Fibroblast of skin of abdomen (primary cell): ENCODE measurements around the gene FAM174B.
A peak's percentile ranks its signal among the peaks of the same experiment; 100 is the strongest.

Experiments used
- DNase-seq: peaks from one replicate; pipeline ENCODE4 v3.0.0-alpha.2; 2013

The FAM174B gene

DNA sequence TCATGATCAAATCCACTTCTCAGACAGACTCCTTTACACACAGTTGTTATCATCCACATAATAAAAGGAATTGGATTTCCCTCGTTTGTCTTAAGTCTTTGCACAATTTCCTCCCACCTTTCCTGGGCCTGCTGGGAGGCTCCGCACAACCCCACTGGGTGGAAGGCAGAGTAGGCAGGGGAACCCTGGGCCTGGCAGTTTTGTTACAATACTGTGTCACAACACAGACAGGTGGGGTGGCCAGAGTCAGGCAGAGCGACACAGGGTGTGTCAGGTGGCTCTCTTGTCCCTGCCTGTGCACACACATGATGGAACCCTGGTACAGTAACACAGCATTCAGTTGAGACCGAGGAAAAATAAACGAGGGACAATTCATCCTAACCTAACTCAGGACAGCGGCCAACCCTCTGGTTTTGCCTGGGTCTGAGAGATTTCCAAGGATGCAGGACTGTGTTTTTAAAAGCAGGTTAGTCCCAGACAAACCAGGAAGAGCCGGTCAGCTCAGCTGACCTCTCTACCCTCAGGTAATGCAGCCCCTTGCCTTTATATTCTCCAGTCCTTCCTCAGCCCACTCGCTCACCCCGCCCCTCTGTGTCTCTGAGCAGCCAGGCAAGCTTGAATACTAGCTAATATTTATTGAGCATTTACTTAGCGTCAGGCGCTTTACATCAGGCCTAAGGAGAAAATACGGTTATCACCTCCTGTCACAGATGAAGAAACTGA is 8.8 kb upstream of the FAM174B start:
- DNase-seq, result no peak

DNA sequence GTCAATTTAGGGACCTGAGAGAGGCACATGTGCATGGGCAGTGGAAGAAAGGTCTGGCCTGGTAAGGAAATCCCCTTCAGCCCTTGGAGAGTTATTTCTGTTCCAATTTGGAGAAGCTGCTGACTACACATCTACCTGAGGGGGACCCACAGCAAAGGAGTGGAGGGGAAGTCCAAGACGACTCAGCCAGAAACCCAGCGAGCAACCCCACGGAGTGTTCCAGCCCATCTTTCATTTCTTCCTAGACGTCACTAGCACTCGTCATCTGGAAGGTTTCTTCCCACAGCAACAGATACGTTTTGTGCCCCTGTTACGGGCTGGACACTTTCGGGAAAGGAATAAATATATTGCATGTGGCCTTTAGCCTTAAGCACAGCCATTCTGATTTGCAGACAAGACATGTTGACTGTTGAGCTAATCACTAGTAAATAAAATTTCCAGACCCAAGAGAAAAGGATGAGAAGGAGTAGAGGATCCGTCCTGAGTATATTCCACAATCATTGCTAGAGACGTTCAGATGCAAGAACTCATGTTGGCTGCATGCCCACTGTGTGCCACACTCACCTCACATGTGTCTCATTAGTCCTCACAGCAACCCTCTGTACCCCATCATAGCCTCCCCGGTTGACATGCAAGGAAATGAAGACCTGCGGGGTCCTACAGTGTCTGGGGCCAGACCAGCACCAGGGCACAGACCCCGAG is 7.8 kb upstream of the FAM174B start:
- no peak for DNase-seq

DNA sequence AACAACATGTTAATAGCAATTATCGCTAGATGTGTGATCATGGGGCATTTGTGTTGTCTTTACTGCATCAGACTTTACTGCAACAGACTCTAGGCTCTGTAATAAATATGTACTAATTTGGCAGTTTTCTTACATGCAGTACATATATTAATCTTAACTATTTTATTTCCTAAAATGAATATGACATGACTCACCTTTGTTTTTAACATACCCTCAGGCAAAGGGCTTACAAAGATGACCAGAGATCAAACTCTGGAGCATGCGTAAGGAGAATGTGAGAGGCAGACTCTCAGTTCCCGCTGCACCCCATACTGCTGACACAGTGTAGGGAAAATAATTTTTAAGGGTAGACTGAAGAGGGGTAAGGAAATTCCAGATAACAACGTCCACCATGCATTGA is 7.2 kb upstream of the FAM174B start:
- DNase-seq, result no peak

DNA sequence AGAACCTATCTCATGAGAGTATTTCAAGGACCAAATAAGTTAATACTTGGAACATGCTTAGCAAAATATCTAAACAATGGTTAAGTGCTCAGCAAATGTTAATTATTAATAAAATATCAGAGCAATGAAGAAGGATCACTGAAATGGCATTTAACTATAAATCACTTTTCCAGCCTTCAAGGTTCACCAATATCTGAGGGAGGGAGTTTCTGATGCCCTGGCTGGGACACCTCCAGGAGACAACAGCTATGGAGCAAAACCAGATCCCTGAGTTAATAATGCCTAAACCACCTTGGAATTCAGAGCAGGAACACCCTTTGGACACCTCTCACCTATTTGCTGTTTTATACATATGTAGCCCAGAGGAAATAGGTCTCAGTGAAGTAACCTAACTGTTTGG is 6.4 kb upstream of the FAM174B start:
- no peak for DNase-seq

DNA sequence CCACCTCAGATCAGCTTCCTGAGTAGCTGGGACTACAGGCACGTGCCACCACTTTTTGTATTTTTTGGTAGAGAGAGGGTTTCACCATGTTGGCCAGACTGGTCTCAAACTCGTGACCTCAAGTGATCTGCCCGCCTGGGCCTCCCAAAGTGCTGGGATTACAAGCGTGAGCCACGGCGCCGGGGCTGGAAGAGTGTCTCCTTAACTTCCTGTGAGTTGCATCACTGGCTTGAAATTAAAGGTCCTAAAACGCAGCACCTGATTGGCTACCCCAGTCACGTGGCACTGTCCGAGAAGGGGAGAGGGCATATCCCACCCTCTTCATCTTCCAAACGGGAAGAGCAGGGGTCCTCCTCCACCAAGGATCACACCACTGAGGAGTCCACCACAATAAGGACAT is 5.5 kb upstream of the FAM174B start:
- no peak for DNase-seq

DNA sequence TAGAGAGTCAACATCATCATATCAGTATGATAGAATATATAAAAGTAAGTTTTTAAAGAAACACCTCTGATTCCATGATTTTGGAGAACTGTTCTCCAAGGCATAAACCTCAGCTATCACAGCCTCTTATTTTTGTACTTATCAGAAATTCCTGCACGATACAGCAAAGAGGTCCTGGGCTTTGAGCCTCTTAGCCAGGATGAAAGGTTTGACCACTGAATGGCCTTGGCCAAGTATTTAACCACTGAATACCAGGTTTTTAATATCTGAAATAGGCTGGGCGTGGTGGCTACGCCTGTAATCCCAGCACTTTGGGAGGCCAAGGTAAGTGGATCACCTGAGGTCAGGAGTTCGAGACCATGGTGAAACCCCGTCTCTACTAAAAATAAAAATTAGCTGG is 1.9 kb upstream of the FAM174B start:
- DNase-seq, result no peak

DNA sequence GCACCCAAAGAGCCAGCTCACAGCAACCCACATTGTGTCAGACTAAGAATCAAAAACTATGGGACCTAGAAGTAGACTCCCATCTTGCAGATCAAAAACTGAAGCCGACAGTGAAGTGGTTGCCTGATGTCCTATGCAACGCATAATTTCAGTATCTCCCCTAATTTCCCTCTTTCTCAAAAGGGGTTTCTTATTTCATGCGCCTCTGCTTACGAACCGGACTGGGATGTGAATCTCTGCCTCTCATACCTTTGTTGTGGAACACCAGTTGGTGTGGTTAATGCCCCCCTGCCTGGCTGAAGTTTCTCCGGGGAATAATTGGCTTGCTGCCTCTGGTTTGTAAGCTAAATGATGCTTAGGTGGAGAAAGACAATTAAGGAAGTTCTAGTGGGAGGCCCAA is 514 bp upstream of the FAM174B start:
- DNase-seq, result no peak

DNA sequence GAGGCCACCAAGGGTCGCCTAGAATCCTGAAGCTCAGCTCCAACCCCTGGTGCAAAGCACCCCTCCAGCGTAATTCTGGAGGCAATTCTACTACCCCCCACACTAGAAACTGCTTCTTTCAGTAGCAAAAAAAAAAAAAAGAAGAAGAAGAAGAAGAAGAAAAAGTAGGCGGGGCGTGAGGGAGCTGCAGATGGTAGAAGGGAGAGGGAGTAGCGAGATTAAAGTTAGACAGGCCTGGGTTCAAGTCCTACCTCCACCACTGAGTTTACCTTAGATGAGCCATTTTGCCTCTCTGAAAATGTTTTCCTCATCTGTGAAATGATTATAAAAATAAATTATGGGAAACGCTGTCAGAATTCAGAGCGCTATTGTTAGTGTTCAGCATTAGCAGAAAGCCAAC is 913 bp downstream of the FAM174B start:
- DNase-seq, result no peak

DNA sequence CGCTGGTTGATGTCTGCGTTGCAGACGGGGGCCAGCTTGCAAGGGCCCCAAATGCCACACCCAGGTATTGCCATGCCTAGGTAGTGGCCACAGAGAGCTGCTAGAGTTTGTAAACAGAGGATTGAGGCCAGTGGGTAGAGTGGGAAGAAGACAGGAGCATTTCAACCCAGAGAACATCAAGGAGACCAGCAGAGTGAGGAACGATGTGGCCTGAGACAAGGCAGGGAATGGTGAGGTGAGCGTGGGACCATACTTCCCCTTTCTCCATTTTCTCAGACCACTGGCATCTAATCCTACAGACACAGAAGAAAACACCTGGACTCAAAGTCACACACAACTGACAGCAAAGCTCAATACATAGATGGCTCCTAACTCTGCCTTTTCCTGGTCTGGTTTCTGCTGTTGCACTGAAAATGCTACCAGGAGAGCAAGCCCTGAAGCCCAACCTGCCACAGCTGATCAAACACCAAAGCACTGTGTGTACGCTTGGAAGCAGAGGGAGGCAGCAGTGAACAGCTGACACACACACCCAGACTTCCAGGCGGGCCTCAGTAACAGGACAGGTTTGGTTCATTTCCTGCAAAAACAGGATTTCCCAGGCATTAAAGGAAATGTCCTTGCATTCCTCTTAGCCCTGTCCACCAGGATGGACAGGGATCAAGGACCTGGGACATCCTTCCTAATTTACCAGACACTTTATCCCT is 1.6 kb downstream of the FAM174B start:
- DNase-seq, result peak; percentile 27

DNA sequence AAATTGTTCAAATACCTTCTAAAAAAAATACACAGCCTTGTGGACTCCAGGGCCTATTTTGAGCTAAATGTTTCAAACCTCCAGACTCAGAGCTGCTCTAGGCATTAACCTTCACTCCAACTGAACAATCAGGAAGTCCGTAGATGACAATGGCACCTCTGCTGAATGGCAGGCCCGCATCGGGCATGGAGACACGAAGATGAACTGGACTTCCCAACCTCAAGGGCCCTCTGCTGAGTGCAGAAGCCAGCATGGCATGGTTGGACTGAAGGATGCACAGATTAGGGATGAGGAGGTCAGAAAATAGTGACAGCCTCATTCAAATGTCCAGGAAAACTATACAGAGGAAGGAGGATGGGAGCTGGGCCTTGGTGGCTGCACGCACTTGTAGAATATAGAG is 2.2 kb downstream of the FAM174B start:
- no peak for DNase-seq

DNA sequence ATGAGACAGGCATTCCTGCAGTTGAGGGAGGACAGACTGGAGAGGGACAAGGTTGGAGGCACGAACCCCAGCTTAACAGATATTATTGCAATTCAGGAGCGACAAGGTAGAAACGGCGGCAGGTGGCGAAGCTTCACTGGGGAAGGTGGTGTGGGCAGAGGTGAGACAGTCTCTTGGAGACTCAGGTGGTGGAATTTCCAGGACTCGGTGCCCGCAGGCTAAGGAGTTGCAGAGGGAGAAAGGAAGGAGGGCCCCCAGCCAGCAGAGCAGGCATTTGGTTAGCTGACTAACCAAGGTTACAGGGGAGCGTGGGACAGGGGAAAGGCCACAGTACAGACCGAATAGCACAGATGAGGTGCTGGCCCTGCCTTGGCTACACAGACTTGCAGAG is 3.0 kb downstream of the FAM174B start:
- no peak for DNase-seq

DNA sequence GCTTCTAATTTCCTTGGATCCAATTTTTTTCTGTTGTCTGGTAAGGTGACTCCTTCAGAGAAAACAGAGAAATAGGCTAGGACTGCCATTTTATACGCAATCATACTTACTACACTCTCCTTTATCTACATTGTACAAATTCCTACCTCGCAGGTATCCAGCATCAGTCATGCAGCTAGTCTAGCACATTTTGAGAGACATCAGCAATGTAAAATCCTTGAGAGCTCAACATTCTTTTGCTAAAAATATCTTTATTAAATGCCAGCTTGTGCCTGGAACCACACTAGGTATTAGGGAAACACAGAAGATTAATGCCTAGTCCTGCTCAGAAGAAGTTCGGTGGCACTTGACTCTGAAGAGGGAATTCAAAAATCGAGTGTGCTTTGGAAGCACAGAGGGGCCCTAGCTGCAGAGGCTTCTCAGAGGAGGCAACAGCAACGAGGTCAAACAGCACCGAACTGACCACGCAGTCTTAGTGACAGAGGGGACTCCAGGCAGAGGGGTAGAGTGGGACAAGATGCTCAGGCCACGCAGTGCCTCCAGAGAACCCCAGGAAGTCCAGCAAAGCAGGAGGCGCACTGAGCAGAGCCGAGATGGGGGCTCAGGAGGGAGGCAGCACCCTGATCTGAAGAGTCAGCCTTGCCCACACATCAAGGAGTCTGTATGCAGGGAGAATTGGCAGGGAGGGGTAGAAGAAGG is 3.5 kb downstream of the FAM174B start:
- no peak for DNase-seq

DNA sequence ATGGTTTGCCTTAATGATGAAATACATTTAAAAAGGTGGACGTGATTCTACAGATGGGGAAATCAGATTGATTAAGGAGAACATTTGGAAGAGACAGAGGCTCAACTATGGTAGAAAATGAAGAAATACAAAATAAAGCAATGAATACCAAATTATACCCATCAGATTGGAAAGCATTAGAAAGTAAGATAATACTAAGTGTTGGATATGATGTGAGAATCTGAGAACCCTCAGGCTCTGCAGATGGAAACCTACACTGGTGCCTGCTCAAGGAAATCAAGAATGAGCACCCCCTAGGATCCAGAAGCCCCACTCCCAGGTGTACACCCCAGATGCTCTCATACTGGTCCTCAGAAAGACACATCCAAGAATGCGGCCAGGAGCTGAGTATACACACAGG is 4.6 kb downstream of the FAM174B start:
- DNase-seq, result no peak

DNA sequence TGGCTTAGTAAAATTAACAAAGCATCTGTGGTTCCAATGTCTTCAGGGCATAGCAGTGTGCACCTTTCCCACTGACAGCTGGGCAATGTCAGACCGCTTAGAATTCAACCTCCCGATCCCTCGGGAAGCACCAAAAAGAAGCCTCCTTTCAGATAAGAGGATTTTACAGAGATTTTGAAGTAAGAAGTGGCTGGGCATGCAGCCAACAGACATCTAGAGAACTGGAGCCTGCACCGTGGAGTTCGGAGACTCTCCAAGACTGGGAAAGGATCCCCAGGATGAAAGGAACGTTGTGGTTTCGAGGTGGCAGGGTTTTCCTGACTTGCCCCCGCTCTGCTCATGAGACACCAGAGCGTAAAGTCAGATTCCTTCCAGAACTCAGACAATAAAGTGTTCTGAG is 5.3 kb downstream of the FAM174B start:
- DNase-seq, result peak; percentile 40

DNA sequence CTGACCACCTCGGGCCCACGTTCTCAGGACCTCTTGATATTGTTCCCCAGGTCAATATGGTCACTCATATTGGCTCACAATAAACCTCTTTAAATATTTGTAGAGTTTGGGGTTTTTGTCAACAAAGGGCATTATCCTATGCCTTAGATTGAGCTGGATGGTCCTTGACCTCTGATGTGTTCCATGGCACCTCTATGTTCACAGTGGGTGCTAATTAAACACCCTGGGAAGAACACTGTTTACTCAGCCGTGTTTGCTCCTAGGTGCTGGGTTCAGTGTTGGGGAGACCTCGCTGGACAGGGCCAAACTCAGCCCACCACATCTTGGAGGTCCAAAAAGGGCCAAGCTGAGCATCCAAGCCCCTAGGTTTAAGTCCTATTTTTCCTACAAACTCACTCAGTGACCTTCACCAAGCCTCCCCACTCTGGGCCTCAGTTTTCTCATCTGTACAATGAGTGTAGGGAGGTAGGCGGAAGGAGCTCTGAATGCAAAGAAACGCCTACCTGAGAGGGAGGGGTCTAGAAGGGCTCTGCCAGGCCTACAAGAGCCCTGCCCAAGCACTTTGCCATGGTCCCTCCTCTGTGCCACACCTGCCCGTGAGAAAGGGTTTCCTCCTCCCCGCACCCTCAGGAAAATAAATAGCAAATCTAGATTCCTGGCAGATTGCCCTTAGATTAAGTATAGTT is 7.2 kb downstream of the FAM174B start:
- no peak for DNase-seq

DNA sequence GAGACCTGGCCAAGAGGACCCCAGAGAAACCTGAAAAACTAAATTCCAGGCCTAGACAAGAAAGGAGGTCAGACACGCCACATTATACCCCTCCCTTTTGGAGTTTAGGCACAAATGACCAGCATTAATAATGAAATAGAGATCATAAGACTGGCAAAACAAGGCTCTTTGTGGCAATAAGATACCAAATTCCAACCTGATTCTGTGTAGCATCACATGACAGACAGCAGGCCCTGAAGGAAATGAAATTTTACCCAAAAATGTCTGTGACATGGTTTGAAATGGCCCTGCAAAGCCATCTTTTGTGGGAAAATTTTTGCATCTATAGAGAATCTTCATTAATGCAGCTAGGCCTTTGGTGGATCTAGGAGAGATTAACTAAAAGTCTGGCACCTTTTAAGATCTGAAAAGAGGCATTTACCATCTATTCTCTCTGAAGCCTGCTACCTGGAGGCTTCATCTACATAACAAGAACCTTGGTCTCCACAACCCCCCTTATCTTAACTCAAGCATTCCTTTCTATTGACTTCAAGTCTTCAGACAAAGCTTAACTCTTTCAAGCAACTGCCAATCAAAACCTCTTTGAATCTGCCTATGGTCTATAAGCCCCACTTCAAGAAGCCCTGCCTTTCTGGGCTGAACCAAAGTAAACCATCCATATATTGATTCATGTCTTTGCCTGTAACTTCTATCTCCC is 8.0 kb downstream of the FAM174B start:
- no peak for DNase-seq

DNA sequence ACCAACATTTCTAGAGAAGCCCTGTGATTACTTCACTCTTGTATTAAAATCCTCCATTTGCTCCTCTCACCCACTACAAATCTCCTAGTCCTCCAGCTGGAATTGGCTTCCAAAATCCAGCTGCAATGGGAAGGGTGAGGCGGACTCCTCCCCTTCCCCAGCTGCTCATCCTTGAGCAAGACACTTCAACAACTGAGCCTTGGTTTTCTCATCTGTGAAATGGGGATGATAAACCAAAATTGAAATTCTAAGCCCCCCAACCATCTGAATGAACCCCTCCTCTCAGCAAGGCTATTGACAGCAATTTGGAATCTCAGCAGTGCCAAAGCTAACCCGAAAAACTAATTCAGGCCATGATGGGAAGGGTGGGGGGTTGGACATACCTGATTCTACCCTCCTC is 9.4 kb downstream of the FAM174B start:
- no peak for DNase-seq

DNA sequence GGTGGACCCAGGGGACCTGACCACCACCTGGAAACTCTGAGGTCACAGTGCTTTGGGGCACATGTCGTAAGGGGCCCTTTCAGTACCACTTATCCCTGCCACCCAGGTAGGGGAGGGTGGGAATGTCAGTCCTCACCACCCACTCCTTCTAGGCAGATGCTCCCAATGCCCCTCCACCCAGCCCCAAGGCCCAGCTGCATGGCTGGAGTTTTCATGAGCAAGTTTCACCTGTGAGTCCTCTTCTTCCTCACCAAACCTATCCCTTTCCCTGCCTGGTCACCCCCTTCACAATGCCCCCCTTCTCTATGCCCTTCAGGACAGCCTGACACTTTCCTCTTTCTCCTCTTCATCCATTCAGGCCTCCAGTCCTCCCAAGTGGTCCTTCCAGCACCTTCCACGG is 9.8 kb downstream of the FAM174B start:
- DNase-seq, result no peak

DNA sequence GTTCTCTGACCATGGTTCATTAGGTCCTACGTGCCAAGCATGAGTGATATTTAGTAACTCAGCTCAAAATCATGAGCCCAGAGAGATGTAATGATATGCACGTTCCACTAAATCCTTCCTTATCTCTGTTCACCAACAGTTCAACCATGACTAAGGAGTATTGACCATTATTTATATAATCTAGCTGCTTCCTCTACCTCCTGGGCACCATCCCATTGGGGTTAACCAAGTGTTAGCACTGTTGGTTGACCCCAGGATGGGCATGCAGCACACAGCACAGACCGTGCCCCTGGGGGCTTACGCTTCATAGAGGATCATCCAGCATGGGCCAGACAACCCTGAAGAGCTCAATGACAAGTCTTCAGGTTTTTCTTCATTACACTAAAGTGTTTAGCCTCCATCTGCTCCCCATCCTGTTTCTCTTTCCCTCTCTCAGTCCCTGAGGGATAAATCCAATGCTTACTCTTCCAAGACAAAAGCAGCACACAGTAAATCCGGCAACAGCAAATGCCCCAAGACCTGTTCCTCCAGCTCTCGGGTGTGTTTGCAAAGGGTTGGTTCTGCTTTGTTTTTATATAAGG is 10.4 kb downstream of the FAM174B start:
- no peak for DNase-seq

DNA sequence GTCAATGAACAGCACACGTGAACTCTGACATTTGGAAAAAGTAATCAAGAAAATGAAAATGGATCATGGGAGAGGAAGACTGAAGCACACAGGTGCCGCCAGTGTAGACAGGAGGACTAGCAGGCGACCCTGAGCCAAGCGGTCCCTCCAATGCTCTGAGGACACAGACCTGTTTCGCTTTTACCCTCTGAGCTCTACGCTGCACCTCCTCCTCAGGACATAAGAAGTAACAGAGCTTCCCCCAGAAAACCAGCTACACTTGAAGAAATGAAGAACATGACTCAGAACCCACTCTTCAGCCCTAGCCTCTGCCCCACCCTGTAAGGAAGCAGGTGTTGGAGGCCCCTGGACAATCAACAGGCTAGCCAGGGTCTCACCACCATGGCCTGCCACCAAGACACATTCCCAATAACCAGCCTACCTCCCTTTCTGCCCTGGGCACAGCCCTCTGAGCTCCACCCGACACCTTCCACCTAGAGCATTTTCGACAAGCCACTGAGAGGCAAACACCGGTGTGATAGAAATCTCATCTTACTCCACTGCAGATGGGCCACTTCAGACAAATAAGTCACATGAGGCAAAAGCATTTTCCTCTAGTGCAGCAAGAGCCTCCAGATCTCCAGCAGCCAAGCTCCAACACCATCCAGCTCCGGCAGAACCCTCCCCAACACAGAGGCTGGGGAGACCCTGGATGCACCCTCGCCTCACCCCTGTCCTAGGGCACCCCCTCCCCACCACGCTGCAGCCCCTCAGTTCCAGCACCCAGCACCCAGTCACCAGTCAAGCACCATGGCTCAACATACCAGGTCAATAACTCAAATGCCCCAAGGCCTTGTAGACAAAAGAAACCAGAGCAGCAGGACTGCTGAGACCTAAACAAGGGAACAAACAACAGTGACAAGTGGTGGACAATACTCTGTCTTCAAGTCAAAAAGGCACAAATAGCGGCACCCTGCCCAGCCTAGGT is 11.4 kb downstream of the FAM174B start:
- no peak for DNase-seq
